Forelimb muscle (tissue), 1 donor: ENCODE data around the gene PGM2L1. TPM values are rescaled to one million over a fixed set of nuclear protein-coding genes. Genes with fewer than 3 reads are reported as not detected.
"Not testable (repeated sequence)": the region's sequence is repeated elsewhere in the genome, so short reads cannot be mapped to it uniquely, and the experiment has no call there.

Source experiments
- DNase-seq: peaks from one replicate; pipeline ENCODE4 v3.0.0-alpha.2; 2013; ENCODE audit warnings: low read depth
- polyA plus RNA-seq: library from polyadenylated mRNA; unstranded; fragments of 120-200 nt; gene quantifications from one replicate; pipeline ENCODE4 v1.2.1, GENCODE V29; 2013; ENCODE audit not compliant: insufficient read length

The PGM2L1 gene
- polyA plus RNA-seq, 1 donor: 5.4 TPM

GRCh38 chr11:74338963-74339362 is 59.3 kb downstream of the PGM2L1 start:
- DNase-seq: no peak

- no peak for DNase-seq
These were observed 65.0 kb downstream of the PGM2L1 start for GRCh38 chr11:74333193-74333592.

GRCh38 chr11:74332291-74332690 is 65.9 kb downstream of the PGM2L1 start:
- no peak for DNase-seq

GRCh38 chr11:74331000-74331399 is 67.2 kb downstream of the PGM2L1 start:
- not testable (repeated sequence) for DNase-seq

GRCh38 chr11:74330075-74330858 is 68.0 kb downstream of the PGM2L1 start:
- no peak for DNase-seq

GRCh38 chr11:74327076-74327475 is 71.2 kb downstream of the PGM2L1 start:
- DNase-seq: no peak

- DNase-seq: no peak
These were observed 71.6 kb downstream of the PGM2L1 start for GRCh38 chr11:74326665-74327064.

- no peak for DNase-seq
These were observed 72.3 kb downstream of the PGM2L1 start for GRCh38 chr11:74325649-74326645.

- DNase-seq: no peak
These were observed 75.6 kb downstream of the PGM2L1 start for GRCh38 chr11:74322667-74323066.

GRCh38 chr11:74321487-74322188 is 76.6 kb downstream of the PGM2L1 start:
- no peak for DNase-seq

GRCh38 chr11:74320538-74320937 is 77.7 kb downstream of the PGM2L1 start:
- DNase-seq: no peak

GRCh38 chr11:74319139-74319816 is 79.0 kb downstream of the PGM2L1 start:
- DNase-seq: no peak

GRCh38 chr11:74318241-74318932 is 79.8 kb downstream of the PGM2L1 start:
- DNase-seq: no peak

GRCh38 chr11:74316772-74317505 is 81.3 kb downstream of the PGM2L1 start:
- no peak for DNase-seq

GRCh38 chr11:74312326-74312725 is 85.9 kb downstream of the PGM2L1 start:
- DNase-seq: no peak

GRCh38 chr11:74311352-74311926 is 86.8 kb downstream of the PGM2L1 start, which contains the start of gene P4HA3:
Gene P4HA3, minus strand, starts transcription at chr11:74311640. Its CDS starts 29 bp downstream, at chr11:74311611.
- DNase-seq: no peak

GRCh38 chr11:74310857-74311256 is 87.4 kb downstream of the PGM2L1 start:
- no peak for DNase-seq

- no peak for DNase-seq
These were observed 90.8 kb downstream of the PGM2L1 start for GRCh38 chr11:74307434-74307833.

- DNase-seq: no peak
These were observed 91.6 kb downstream of the PGM2L1 start for GRCh38 chr11:74306435-74307175.
